Measurements from ENCODE around the gene MCFD2.

The MCFD2 gene

GRCh38 chr2:46942891-46943626 lies 27.5 kb upstream of the MCFD2 start:
- Histone ChIP-seq H3K36me3 (ENCODE audit: insufficient read depth, low read length) (no peaks in the 10 kb centered on the region), H3K9me3 (ENCODE audit: low read depth, low read length) (no peaks in the 10 kb centered on the region), H3K4me3 (no peak overlapping the region), H3K9ac (ENCODE audit: insufficient read length) (no peak overlapping the region), H3K27ac (no peak overlapping the region)
- no peak for TF ChIP-seq FOXP2 (optimal IDR thresholded peaks at IDR 0.05; ENCODE audit: control extremely low read depth, extremely low read length, insufficient read depth)
- DNase-seq (ENCODE audit: low read depth, low spot score), result no peak

GRCh38 chr2:46942143-46942526 lies 26.5 kb upstream of the MCFD2 start:
- no peaks in the 10 kb centered on the region for H3K36me3 ChIP-seq (ENCODE audit: insufficient read depth, low read length)
- TF ChIP-seq FOXP2 (optimal IDR thresholded peaks at IDR 0.05; ENCODE audit: control extremely low read depth, extremely low read length, insufficient read depth) (no peak), POLR2AphosphoS5 (IDR thresholded peaks at IDR 0.05; ENCODE audit: borderline replicate concordance, low read depth, low read length) (no peak), EZH2 (IDR thresholded peaks at IDR 0.05) (no peak)
- DNase-seq (ENCODE audit: low read depth, low spot score), result no peak
- H3K27ac ChIP-seq, result no peak overlapping the region
- H3K9me3 ChIP-seq (ENCODE audit: low read depth, low read length), result no peaks in the 10 kb centered on the region
- peak overlapping the region; percentile 91 for H3K4me3 ChIP-seq
- H3K9ac ChIP-seq (ENCODE audit: insufficient read length), result peak overlapping the region; percentile 56

- H3K27ac ChIP-seq, result no peak overlapping the region
- H3K4me3 ChIP-seq, result no peak overlapping the region
- no peak overlapping the region for H3K9ac ChIP-seq (ENCODE audit: insufficient read length)
- DNase-seq (ENCODE audit: low read depth, low spot score), result no peak
- no peaks in the 10 kb centered on the region for H3K9me3 ChIP-seq (ENCODE audit: low read depth, low read length)
- TF ChIP-seq EZH2 (IDR thresholded peaks at IDR 0.05), result no peak
- no peak for TF ChIP-seq FOXP2 (optimal IDR thresholded peaks at IDR 0.05; ENCODE audit: control extremely low read depth, extremely low read length, insufficient read depth)
- no peak for TF ChIP-seq POLR2AphosphoS5 (IDR thresholded peaks at IDR 0.05; ENCODE audit: borderline replicate concordance, low read depth, low read length)
- H3K36me3 ChIP-seq (ENCODE audit: insufficient read depth, low read length), result no peaks in the 10 kb centered on the region
Observed at GRCh38 chr2:46939626-46940359, 24.2 kb upstream of the MCFD2 start.

- H3K9ac ChIP-seq (ENCODE audit: insufficient read length), result no peak overlapping the region
- no peak overlapping the region for H3K27ac ChIP-seq
- DNase-seq (ENCODE audit: low read depth, low spot score), result no peak
- no peak overlapping the region for H3K4me3 ChIP-seq
- H3K36me3 ChIP-seq (ENCODE audit: insufficient read depth, low read length), result no peaks in the 10 kb centered on the region
- TF ChIP-seq EZH2 (IDR thresholded peaks at IDR 0.05) (no peak), POLR2AphosphoS5 (IDR thresholded peaks at IDR 0.05; ENCODE audit: borderline replicate concordance, low read depth, low read length) (no peak), FOXP2 (optimal IDR thresholded peaks at IDR 0.05; ENCODE audit: control extremely low read depth, extremely low read length, insufficient read depth) (no peak)
- H3K9me3 ChIP-seq (ENCODE audit: low read depth, low read length), result no peaks in the 10 kb centered on the region
Observed at GRCh38 chr2:46937471-46937901, 21.9 kb upstream of the MCFD2 start.

- TF ChIP-seq POLR2AphosphoS5 (IDR thresholded peaks at IDR 0.05; ENCODE audit: borderline replicate concordance, low read depth, low read length), result no peak
- TF ChIP-seq EZH2 (IDR thresholded peaks at IDR 0.05), result no peak
- no peak for TF ChIP-seq FOXP2 (optimal IDR thresholded peaks at IDR 0.05; ENCODE audit: control extremely low read depth, extremely low read length, insufficient read depth)
- no peaks in the 10 kb centered on the region for H3K36me3 ChIP-seq (ENCODE audit: insufficient read depth, low read length)
- no peak for DNase-seq (ENCODE audit: low read depth, low spot score)
- H3K27ac ChIP-seq, result no peak overlapping the region
- H3K9ac ChIP-seq (ENCODE audit: insufficient read length), result no peak overlapping the region
- no peak overlapping the region for H3K4me3 ChIP-seq
- no peaks in the 10 kb centered on the region for H3K9me3 ChIP-seq (ENCODE audit: low read depth, low read length)
Observed at GRCh38 chr2:46936566-46936965, 21.0 kb upstream of the MCFD2 start.

- H3K4me3 ChIP-seq, result no peak overlapping the region
- TF ChIP-seq POLR2AphosphoS5 (IDR thresholded peaks at IDR 0.05; ENCODE audit: borderline replicate concordance, low read depth, low read length) (no peak), FOXP2 (optimal IDR thresholded peaks at IDR 0.05; ENCODE audit: control extremely low read depth, extremely low read length, insufficient read depth) (no peak), EZH2 (IDR thresholded peaks at IDR 0.05) (no peak)
- no peaks in the 10 kb centered on the region for H3K9me3 ChIP-seq (ENCODE audit: low read depth, low read length)
- no peak overlapping the region for H3K9ac ChIP-seq (ENCODE audit: insufficient read length)
- no peak overlapping the region for H3K27ac ChIP-seq
- no peak for DNase-seq (ENCODE audit: low read depth, low spot score)
- no peaks in the 10 kb centered on the region for H3K36me3 ChIP-seq (ENCODE audit: insufficient read depth, low read length)
Observed at GRCh38 chr2:46935071-46935470, 19.5 kb upstream of the MCFD2 start.

GRCh38 chr2:46929612-46930011 lies 14.0 kb upstream of the MCFD2 start:
- H3K4me3 ChIP-seq, result no peak overlapping the region
- H3K9ac ChIP-seq (ENCODE audit: insufficient read length), result no peak overlapping the region
- TF ChIP-seq FOXP2 (optimal IDR thresholded peaks at IDR 0.05; ENCODE audit: control extremely low read depth, extremely low read length, insufficient read depth) (no peak), POLR2AphosphoS5 (IDR thresholded peaks at IDR 0.05; ENCODE audit: borderline replicate concordance, low read depth, low read length) (no peak), EZH2 (IDR thresholded peaks at IDR 0.05) (no peak)
- H3K27ac ChIP-seq, result no peak overlapping the region
- peaks cover 11% of the 10 kb centered on the region for H3K9me3 ChIP-seq (ENCODE audit: low read depth, low read length)
- no peak for DNase-seq (ENCODE audit: low read depth, low spot score)
- no peaks in the 10 kb centered on the region for H3K36me3 ChIP-seq (ENCODE audit: insufficient read depth, low read length)

GRCh38 chr2:46926863-46927262 lies 11.3 kb upstream of the MCFD2 start:
- DNase-seq (ENCODE audit: low read depth, low spot score), result no peak
- Histone ChIP-seq H3K9me3 (ENCODE audit: low read depth, low read length) (peaks cover 11% of the 10 kb centered on the region), H3K36me3 (ENCODE audit: insufficient read depth, low read length) (no peaks in the 10 kb centered on the region), H3K4me3 (no peak overlapping the region), H3K27ac (no peak overlapping the region), H3K9ac (ENCODE audit: insufficient read length) (no peak overlapping the region)
- TF ChIP-seq FOXP2 (optimal IDR thresholded peaks at IDR 0.05; ENCODE audit: control extremely low read depth, extremely low read length, insufficient read depth) (no peak), POLR2AphosphoS5 (IDR thresholded peaks at IDR 0.05; ENCODE audit: borderline replicate concordance, low read depth, low read length) (no peak), EZH2 (IDR thresholded peaks at IDR 0.05) (no peak)
